Kidney (tissue), 14 donors: ENCODE measurements around the gene CHRNA9. TPM values are rescaled to one million over a fixed set of nuclear protein-coding genes. Genes with fewer than 3 reads are reported as not detected.

Experiments used
- DNase-seq, 5 donors: peaks; one replicate each; pipeline ENCODE4 v3.0.0-alpha.2; 2013 to 2020
- FAIRE-seq: peaks from 2 replicates; lab custom pipeline; 2012; peaks lifted over from hg19 to GRCh38; lab: Jason Lieb, UNC
- H3K27ac ChIP-seq, 2 donors: one replicate each; pipeline ENCODE4 v1.7.0; 2013; ENCODE audit warnings: low read depth in 2 of 2, low read length in 2 of 2, inconsistent platforms in 1 of 2
- H3K27me3 ChIP-seq: one replicate; pipeline ENCODE4 v1.7.1; 2013; ENCODE audit warnings: low read length, inconsistent platforms; ENCODE audit not compliant: control insufficient read depth, insufficient read depth
- H3K36me3 ChIP-seq, 3 donors: one replicate each; pipeline versions ENCODE4 v1.7.0 to v1.7.1; 2013; ENCODE audit warnings: low read length in 3 of 3, control low read depth in 1 of 3, inconsistent platforms in 1 of 3; ENCODE audit not compliant: insufficient read depth in 3 of 3, control insufficient read depth in 2 of 3
- H3K4me1 ChIP-seq, 3 donors: one replicate each; pipeline versions ENCODE4 v1.7.0 to v1.7.1; 2013; ENCODE audit warnings: low read length in 3 of 3, inconsistent platforms in 1 of 3, low read depth in 1 of 3; ENCODE audit not compliant: control insufficient read depth in 2 of 3, insufficient read depth in 2 of 3
- H3K4me3 ChIP-seq, 3 donors: one replicate each; pipeline versions ENCODE4 v1.7.0 to v1.8.1; 2013; ENCODE audit warnings: low read length in 3 of 3, control low read depth in 1 of 3, inconsistent platforms in 1 of 3
- H3K9ac ChIP-seq, 3 donors: one replicate each; pipeline versions ENCODE4 v1.7.0 to v1.7.1; 2013; ENCODE audit warnings: low read length in 3 of 3, control low read depth in 1 of 3, inconsistent platforms in 1 of 3
- H3K9me3 ChIP-seq, 3 donors: one replicate each; pipeline versions ENCODE4 v1.7.0 to v1.7.1; 2013; ENCODE audit warnings: low read length in 3 of 3, control low read depth in 1 of 3, inconsistent platforms in 1 of 3; ENCODE audit not compliant: control insufficient read depth in 2 of 3, insufficient read depth in 1 of 3
- CTCF ChIP-seq: IDR thresholded peaks from 3 replicates; pipeline ENCODE4 v1.5.1; 2012; ENCODE audit warnings: mild to moderate bottlenecking, moderate library complexity, borderline replicate concordance; ENCODE audit not compliant: insufficient read depth; ENCODE audit errors: extremely low read depth
- intact Hi-C: fragments of 100-400 bp; cut with DNase I; formaldehyde crosslinking; loops from one replicate; pipeline ENCODE4 v1.11.1; 2022
- polyA plus RNA-seq: library from polyadenylated mRNA; stranded (reverse); fragments of 350-450 nt; fragmentation: Illumina TruSeq; extraction: RNeasy Lipid Tissue Mini Kit (QIAGEN cat#74804); gene quantifications from one replicate; pipeline ENCODE4 v1.2.3, GENCODE V29; 2014; ENCODE audit warnings: low read depth, low replicate concordance; ENCODE audit not compliant: insufficient read depth
- total RNA-seq: library from RNA; stranded (reverse); fragmentation: NEBNext Ultra II Directional; extraction: Animal tissue kit (Norgen Biotek cat#: 25700); gene quantifications from one replicate; pipeline ENCODE4 v1.2.1, GENCODE V29; 2021
- donor health status: control.
- donor health status: control.
- donor health status: control.
- donor health status: control.
- donor health status: control.
- donor health status: DM: yes; HTN: yes; CAD: no.
- donor health status: Normal renal cell carcinoma (clear cell type).

The CHRNA9 gene
- total and polyA plus RNA-seq, 2 donors from 2014 or later: not detected

- intact Hi-C loops: no loop called here
- H3K27me3 ChIP-seq: no peaks in the 10 kb centered on the region
- no peak for FAIRE-seq
Observed at GRCh38 chr4:40403081-40403480, 67.9 kb downstream of the CHRNA9 start.

More at GRCh38 chr4:40403081-40403480, 67.9 kb downstream of the CHRNA9 start:
- TF ChIP-seq CTCF: no peak
- no peak overlapping the region for H3K4me3 ChIP-seq
- no peaks in the 10 kb centered on the region for H3K36me3 ChIP-seq
- no peak overlapping the region for H3K9ac ChIP-seq
- DNase-seq: no peak
- H3K4me1 ChIP-seq: peaks cover 0 to 7% (median 5%) of the 10 kb centered on the region in 3 donors
- H3K27ac ChIP-seq: no peak overlapping the region
- H3K9me3 ChIP-seq: no peaks in the 10 kb centered on the region

Other genes starting within 250 kb of the CHRNA9 start
- 14.1 TPM for gene RHOH, start 138.3 kb upstream of the CHRNA9 start, total RNA-seq
- 0.17 TPM for gene RHOH, start 138.3 kb upstream of the CHRNA9 start, polyA plus RNA-seq